Stimulated activated CD8-positive, alpha-beta memory T cell treated with anti-CD3 and anti-CD28 coated beads, Interleukin-15, amount 100 ng/mL, for 48 hours (primary cell): Measurements from ENCODE around the gene MARVELD1.
"Not testable (repeated sequence)": the region's sequence is repeated elsewhere in the genome, so short reads cannot be mapped to it uniquely, and the experiment has no call there.

Source experiments
- DNase-seq, 2 donors: peaks; one replicate each; pipeline ENCODE4 v3.0.0-alpha.2; 2020; ENCODE audit warnings: low read depth in 2 of 2

MARVELD1 gene

GRCh38 chr10:97713339-97713825 is at the start of gene MARVELD1:
Gene MARVELD1, plus strand, starts transcription at chr10:97713730. Its CDS starts 147 bp downstream, at chr10:97713877.
- no peak for DNase-seq

DNA sequence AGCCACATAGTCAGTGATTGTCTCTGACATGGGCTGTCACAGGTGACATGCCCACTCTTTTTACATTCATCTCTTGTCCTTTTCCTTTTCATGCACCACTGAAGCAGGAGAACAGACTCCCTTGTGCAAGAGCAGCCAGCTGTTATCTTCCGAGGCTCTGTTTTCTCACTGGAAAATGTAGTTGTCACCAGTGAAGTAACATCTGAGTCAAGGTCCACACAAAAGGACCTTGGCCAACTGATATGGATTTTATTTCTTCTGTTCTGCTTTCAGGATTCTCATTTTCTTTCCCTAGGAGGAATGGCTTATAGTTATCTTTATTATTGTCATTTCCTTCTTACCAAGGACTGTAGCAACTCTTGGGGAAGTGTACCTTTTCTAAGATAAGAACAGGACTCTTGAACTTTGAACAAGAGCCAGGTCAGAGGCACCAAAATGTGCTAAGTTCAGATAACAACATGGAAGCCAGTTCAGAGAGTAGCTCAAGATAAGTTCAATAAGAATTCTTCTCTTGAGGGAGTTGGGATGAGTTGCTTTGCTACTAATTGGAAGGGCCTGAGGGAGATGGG is 49.2 kb upstream of the MARVELD1 start:
- no peak for DNase-seq

- no peak for DNase-seq
Observed at GRCh38 chr10:97666992-97667391, 46.5 kb upstream of the MARVELD1 start.

DNA sequence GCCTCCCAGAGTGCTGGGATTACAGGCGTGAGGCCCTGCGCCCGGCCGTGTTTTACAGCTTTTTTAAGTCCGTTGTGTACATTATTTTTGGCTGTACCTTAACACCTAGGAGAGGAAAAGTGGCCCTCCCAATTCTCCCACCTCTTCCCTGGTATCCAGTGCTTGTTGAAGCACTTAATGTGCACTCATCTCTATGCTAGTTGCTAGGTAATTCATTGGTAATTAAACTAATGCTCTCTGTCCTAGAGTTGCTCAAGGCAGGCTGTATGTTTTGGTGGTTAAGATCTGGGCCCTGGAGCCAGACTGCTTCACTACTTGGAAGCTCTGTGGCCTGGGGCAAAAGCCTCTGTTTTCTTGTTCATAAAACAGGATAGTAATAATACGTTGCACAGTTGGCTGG is 46.1 kb upstream of the MARVELD1 start:
- no peak for DNase-seq

DNA sequence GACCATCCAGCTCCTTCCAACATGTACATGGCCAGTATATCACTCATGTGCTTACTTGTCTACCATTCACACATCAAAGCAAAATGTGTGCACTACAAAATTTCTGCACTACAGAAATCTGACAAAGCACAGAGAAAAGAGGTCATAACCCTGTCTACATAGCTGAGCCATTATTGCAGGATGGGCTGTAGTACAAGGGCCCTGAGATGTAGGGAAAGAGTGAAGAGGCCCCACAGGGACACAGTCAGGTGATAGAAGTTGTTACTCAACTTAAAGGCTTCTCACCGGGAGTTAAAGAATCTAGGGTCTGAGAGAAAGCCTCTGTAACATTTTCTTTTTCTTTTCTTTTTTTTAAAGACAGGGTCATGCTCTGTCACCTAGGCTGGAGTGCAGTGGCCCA is 44.0 kb upstream of the MARVELD1 start:
- no peak for DNase-seq

GRCh38 chr10:97673736-97674525 is 39.6 kb upstream of the MARVELD1 start:
- DNase-seq, result peak; percentile 11 to 23

DNA sequence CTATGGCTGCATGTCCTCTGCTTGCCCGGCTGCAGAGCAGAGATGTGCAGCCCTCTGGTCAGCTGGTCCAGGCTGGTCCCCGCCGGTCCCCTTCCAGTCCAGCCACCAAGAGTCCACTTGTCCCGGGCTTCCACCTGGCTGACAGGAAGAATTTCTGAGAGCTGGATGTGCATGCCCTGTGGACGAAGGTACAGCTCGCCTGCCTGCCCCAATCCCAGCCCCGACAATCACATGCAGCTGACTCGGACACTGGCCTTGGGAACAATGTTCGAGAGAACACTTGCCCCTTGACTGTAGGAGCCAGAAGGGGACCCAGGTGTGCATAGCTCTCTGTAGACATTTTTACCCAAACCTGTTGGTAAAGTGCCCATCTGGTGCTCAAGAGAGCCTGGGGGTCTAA is 38.3 kb upstream of the MARVELD1 start:
- DNase-seq, result no peak

GRCh38 chr10:97676770-97677581 is 36.6 kb upstream of the MARVELD1 start:
- no peak for DNase-seq

GRCh38 chr10:97679594-97679993 is 33.9 kb upstream of the MARVELD1 start:
- DNase-seq, result no peak

GRCh38 chr10:97682042-97682441 is 31.5 kb upstream of the MARVELD1 start:
- DNase-seq, result no peak

DNA sequence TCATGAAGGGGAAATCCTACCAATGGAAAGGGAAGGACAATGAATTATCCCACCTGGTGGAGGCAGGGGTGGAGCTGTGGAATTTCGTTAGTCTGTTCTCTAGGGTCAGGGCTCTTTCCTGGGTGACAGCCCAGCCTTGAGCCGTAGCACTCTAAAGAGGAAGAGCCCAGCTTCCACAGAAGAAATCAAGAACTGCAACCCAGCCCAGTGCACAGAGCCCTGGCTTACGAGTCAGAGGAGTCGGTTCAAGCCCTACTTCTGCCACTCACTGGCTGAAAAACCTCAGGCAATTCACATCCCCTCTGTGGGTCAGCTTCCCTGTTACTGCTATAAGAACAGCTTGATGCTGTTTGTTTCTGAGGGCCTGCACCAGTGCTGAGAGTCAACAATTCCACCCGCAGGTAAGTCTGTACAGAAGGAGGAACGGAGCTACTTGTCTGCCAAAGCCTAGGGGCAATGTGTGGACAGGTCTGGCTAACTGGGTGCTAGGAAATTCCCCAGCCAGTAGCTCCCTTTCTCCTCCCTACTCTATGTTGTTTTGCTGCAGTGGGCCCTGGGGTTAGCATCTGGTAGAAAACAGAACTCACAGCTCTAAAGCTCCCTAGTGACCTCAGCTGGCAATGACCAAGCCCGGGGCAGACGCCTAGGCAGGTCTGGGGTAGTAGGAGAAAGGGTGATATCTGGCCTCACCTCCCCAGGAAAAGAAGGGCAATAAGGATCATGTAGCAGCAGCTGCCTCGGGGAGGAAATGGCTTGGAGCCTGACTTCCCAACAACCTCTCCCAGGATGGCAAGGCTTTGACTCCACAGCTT is 29.8 kb upstream of the MARVELD1 start:
- no peak for DNase-seq

DNA sequence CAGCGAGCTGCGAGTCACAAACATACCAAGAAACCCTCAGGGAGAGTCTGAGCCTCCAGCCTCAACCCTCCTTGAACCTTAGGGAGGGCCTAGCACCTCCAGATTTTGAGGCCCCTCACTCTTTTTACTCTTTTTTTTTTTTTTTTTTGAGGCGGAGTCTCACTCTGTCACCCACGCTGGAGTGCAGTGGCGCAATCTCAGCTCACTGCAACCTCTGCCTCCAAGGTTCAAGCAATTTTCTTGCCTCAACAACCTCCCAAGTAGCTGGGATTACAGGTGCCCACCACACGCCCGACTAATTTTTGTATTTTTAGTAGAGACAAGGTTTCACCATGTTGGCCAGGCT is 29.2 kb upstream of the MARVELD1 start:
- not testable (repeated sequence) for DNase-seq

- DNase-seq, result no peak
Observed at GRCh38 chr10:97684866-97685394, 28.6 kb upstream of the MARVELD1 start.

DNA sequence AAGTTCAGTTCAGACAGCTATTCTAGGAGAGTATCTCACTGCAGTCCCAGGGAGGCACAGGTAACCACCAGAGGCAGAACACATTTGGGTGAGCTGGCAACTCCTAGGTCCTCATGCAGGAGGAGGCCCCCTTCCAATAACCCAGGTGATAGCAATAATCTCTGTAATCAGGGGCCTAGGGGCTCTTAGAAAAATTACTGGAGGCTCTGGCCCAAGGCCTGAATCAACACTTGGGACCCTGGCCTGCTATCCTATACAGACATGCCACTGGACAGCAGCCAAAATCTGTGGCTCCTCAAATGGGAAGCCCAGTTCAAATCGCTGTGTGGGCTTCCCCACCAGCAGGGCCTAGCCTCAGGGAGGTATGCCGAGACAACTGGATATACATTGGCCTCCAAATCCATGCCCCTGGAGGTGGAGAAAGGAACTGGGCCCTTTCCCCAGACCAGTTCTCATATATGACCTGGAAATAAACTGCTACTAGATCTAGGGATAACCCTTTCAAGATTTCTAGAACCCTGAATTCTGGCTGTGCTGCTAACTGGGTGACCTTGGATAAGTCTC is 28.1 kb upstream of the MARVELD1 start:
- DNase-seq, result no peak

DNA sequence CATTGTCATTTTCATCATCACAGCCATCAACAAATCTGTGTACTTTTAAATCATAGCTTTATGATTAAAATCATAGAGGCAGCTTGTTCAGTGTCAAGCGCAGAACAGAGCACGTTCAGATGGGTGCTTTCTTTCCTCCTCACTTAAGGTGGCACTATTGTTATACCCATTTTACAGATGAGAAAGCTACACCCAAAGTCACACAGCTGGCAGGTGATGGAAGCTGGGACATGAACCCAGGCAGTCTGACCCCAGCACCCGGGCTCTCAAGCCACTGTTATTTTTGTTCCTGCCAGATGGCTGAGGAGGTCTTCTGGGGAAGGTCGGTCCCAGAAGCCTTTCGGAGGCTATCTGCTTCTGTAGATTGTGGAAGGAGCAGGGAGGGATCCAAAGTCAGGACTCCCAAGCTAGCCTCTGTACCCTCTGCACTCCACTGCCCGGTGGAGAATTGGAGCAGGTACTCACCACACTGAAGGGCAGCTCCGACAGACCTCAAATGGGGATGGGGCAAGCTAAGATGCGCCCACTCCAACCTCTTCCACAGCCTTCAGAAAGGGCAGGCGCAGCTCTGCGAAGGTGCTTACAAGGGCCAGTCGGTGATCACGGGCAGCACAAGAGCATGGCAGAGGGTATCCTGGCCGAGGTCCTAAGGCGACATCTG is 27.1 kb upstream of the MARVELD1 start:
- DNase-seq, result no peak

GRCh38 chr10:97686962-97687784 is 26.4 kb upstream of the MARVELD1 start, which contains the start of gene AVPI1:
Gene AVPI1, minus strand, starts transcription at chr10:97687241. Its CDS starts 7,336 bp downstream, at chr10:97679905.
- DNase-seq, result peak; percentile 91 to 92

DNA sequence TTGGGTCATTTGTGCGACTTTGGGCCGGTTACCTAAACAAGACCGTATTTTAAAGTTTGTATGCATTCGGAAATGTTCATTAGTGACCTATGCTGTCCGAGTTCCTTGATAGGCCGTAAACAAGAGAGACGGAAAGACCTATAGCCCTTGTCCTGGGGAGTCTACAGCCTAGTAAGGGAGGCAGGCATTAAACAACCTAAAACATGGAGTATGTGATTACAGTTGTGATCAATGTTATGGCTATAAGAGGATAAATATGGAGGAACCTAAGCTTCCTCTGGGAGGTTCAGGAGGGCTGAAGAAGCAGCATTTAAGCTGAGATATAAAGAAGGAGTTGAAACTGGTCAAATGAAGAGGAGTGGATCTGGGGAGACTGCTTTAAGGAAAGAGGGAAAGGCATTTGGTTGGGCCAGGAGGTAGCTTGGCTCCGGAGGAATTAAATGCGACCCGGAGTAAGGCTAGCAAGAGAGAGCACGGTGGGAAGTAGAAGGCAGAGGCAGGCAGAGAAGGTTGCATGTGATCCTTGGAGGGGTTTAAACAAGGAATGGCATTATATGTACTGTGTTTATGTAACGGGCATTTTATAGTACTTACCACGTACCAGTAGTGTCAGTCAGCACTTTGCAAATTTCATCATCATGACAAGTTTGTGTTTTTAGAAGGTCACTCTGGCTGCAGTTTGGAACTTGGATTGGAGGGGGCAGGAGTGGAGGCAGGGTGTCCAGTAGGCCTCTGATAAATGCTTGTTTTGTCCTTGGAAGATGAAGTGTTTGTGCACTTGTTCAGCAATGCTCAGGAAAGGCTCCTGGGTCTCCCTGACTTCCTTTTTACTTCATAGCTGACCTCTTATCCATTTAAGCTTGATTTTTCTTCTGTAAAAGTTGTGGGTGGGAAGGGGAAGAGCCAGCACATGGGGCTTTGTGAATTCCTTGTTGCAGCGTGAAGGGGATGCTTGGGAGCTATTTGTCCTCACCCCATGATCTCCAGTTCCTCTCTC is 25.4 kb upstream of the MARVELD1 start:
- DNase-seq, result no peak

- DNase-seq, result no peak
Observed at GRCh38 chr10:97689559-97690020, 23.9 kb upstream of the MARVELD1 start.
